Measurements from ENCODE around the gene TPK1. TPM values are rescaled to one million over a fixed set of nuclear protein-coding genes. Genes with fewer than 3 reads are reported as not detected.

TPK1 gene
- total and polyA plus RNA-seq, 2 of the 13 experiments (the other 11 are each of a cell fraction or from before 2014, with no cell fraction given) = 1.0 to 1.2 TPM

DNA sequence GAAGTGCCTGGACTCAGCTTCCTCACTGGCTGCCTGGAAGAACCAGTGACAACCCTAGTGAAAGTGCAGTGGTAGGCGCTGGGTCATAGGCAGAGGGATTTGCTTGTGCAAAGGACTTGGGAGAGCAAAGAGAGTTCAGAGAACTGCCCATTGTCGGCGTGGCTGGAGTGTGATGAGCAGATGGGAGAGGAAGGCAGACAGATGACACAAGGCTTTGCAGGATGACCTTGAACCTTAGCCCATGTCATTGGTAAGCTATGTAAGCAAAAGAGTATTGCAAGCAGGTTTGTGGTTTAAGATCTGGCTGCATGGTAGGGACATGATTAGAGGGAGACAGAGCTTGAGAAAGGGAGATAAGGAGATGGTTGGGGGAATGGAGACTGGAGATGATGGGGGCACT is 397.1 kb downstream of the TPK1 start (continued):
- TF ChIP-seq SOX13 (IDR thresholded peaks at IDR 0.05) = no peak
- TF ChIP-seq SOX13 (CRISPR knock-in tag; conservative IDR thresholded peaks at IDR 0.05 in 1 of 2, IDR thresholded peaks at IDR 0.05 in 1 of 2) = peak in 1 of 2 experiments; percentile 32; a peak in 1 of 4 replicates
- TF ChIP-seq SALL1 (CRISPR knock-in tag; IDR thresholded peaks at IDR 0.05) = peak; percentile 35; the same call in 1 of the 2 replicates
- no peak for TF ChIP-seq FOXA1 (IDR thresholded peaks at IDR 0.05)
- no peak for TF ChIP-seq FOXA1 (CRISPR knock-in tag; IDR thresholded peaks at IDR 0.05)
- TF ChIP-seq ZNF562 (CRISPR knock-in tag; IDR thresholded peaks at IDR 0.05; ENCODE audit: borderline replicate concordance) = no peak
- TF ChIP-seq ZNF33A (CRISPR knock-in tag; IDR thresholded peaks at IDR 0.05; ENCODE audit: borderline replicate concordance) = no peak
- no peak for TF ChIP-seq ZBTB20 (CRISPR knock-in tag; IDR thresholded peaks at IDR 0.05; ENCODE audit: borderline replicate concordance, low read depth)
- TF ChIP-seq, protein P1, sequence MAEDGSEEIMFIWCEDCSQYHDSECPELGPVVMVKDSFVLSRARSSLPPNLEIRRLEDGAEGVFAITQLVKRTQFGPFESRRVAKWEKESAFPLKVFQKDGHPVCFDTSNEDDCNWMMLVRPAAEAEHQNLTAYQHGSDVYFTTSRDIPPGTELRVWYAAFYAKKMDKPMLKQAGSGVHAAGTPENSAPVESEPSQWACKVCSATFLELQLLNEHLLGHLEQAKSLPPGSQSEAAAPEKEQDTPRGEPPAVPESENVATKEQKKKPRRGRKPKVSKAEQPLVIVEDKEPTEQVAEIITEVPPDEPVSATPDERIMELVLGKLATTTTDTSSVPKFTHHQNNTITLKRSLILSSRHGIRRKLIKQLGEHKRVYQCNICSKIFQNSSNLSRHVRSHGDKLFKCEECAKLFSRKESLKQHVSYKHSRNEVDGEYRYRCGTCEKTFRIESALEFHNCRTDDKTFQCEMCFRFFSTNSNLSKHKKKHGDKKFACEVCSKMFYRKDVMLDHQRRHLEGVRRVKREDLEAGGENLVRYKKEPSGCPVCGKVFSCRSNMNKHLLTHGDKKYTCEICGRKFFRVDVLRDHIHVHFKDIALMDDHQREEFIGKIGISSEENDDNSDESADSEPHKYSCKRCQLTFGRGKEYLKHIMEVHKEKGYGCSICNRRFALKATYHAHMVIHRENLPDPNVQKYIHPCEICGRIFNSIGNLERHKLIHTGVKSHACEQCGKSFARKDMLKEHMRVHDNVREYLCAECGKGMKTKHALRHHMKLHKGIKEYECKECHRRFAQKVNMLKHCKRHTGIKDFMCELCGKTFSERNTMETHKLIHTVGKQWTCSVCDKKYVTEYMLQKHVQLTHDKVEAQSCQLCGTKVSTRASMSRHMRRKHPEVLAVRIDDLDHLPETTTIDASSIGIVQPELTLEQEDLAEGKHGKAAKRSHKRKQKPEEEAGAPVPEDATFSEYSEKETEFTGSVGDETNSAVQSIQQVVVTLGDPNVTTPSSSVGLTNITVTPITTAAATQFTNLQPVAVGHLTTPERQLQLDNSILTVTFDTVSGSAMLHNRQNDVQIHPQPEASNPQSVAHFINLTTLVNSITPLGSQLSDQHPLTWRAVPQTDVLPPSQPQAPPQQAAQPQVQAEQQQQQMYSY (CRISPR knock-in tag; IDR thresholded peaks at IDR 0.05) = no peak
- 0 out of 2 replicates have a peak, but pooled peaks have one; percentile 29 for TF ChIP-seq NCOA2 (CRISPR knock-in tag; IDR thresholded peaks at IDR 0.05)
- 0 out of 2 replicates have a peak, but pooled peaks have one; percentile 35 for TF ChIP-seq ZNF317 (CRISPR knock-in tag; IDR thresholded peaks at IDR 0.05)
- TF ChIP-seq ZBTB46 (CRISPR knock-in tag; IDR thresholded peaks at IDR 0.05; ENCODE audit: borderline replicate concordance) = no peak
- TF ChIP-seq ZBTB34 (CRISPR knock-in tag; IDR thresholded peaks at IDR 0.05) = 0 out of 2 replicates have a peak, but pooled peaks have one; percentile 19
- TF ChIP-seq ZNF333 (CRISPR knock-in tag; IDR thresholded peaks at IDR 0.05; ENCODE audit: borderline replicate concordance) = no peak
- TF ChIP-seq BCL6 (CRISPR knock-in tag; IDR thresholded peaks at IDR 0.05) = 0 out of 2 replicates have a peak, but pooled peaks have one; percentile 21
- no peak for TF ChIP-seq ZBTB2 (CRISPR knock-in tag; IDR thresholded peaks at IDR 0.05; ENCODE audit: low read depth)
- TF ChIP-seq EP300 (IDR thresholded peaks at IDR 0.05; ENCODE audit: low read depth in 2 of 2, low read length in 2 of 2) = 0 out of 4 replicates have a peak, but pooled peaks of 1 of the 2 experiments have one; percentile 23
- TF ChIP-seq EP300 (CRISPR knock-in tag; IDR thresholded peaks at IDR 0.05; ENCODE audit: borderline replicate concordance) = no peak
- no peak for TF ChIP-seq MLLT10 (CRISPR knock-in tag; IDR thresholded peaks at IDR 0.05)
- peak; percentile 83 for TF ChIP-seq RARA (CRISPR knock-in tag; IDR thresholded peaks at IDR 0.05)
- TF ChIP-seq ZNF891 (CRISPR knock-in tag; IDR thresholded peaks at IDR 0.05) = no peak

Data from HepG2 (cell line).